ENCODE results near the gene TIMP3.

DNA sequence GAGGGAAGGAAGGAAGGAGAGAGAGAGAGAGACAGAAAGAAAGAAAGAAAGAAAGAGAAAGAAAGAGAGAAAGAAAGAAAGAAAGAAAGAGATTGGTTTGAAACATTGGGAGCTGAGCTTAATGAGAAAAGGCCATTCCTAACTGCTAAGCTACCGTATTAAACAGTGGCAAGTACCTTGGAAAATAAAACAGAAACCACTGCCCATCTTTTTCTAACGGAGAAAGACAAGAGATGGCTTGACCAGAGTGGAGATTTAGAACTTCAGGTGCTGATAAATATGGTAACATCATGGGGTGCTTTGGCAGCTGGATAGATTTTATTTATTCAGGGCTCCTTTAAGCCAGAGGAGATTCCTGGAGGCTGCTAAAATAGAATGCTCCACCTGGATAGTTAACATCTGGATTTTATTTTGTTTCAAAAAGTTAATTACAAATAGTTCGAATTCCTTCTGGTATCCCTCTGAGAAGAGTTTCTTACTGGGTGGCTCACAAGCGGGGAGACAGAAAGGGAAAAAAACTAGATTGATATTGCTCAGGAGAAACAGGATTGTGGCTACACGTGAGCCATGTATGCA is 12.9 kb downstream of the TIMP3 start:
- TF ChIP-seq, protein P1, sequence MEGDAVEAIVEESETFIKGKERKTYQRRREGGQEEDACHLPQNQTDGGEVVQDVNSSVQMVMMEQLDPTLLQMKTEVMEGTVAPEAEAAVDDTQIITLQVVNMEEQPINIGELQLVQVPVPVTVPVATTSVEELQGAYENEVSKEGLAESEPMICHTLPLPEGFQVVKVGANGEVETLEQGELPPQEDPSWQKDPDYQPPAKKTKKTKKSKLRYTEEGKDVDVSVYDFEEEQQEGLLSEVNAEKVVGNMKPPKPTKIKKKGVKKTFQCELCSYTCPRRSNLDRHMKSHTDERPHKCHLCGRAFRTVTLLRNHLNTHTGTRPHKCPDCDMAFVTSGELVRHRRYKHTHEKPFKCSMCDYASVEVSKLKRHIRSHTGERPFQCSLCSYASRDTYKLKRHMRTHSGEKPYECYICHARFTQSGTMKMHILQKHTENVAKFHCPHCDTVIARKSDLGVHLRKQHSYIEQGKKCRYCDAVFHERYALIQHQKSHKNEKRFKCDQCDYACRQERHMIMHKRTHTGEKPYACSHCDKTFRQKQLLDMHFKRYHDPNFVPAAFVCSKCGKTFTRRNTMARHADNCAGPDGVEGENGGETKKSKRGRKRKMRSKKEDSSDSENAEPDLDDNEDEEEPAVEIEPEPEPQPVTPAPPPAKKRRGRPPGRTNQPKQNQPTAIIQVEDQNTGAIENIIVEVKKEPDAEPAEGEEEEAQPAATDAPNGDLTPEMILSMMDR (IDR thresholded peaks at IDR 0.05) = no peak
- no peak for TF ChIP-seq POLR2AphosphoS5 (IDR thresholded peaks at IDR 0.05)

Data from stomach (tissue), 4 donors.